CD4-positive, alpha-beta T cell treated with Interleukin-10 for 1 hour (primary cell): ENCODE results near the gene HPCAL4.

Experiments used
- DNase-seq: peaks from one replicate; pipeline ENCODE4 v3.0.0-alpha.2; 2020

Gene HPCAL4

GRCh38 chr1:39673215-39673614 is 18.0 kb downstream of the HPCAL4 start:
- DNase-seq: no peak

- DNase-seq: peak; percentile 52
Measured at GRCh38 chr1:39672551-39672947, 18.7 kb downstream of the HPCAL4 start.

GRCh38 chr1:39671793-39672550 is 19.3 kb downstream of the HPCAL4 start, which contains the start of gene NT5C1A:
Gene NT5C1A (minus strand): TSS chr1:39672107. CDS start chr1:39672038, 69 bp downstream.
- no peak for DNase-seq

- no peak for DNase-seq
Measured at GRCh38 chr1:39671433-39671792, 19.8 kb downstream of the HPCAL4 start.

- DNase-seq: no peak
Measured at GRCh38 chr1:39670689-39671088, 20.5 kb downstream of the HPCAL4 start.

- DNase-seq: no peak
Measured at GRCh38 chr1:39668894-39669293, 22.3 kb downstream of the HPCAL4 start.

GRCh38 chr1:39668111-39668510 is 23.1 kb downstream of the HPCAL4 start:
- no peak for DNase-seq

GRCh38 chr1:39666772-39667171 is 24.5 kb downstream of the HPCAL4 start:
- no peak for DNase-seq

- DNase-seq: no peak
Measured at GRCh38 chr1:39663559-39663958, 27.7 kb downstream of the HPCAL4 start.

GRCh38 chr1:39662861-39663260 is 28.4 kb downstream of the HPCAL4 start:
- no peak for DNase-seq

- no peak for DNase-seq
Measured at GRCh38 chr1:39659538-39659937, 31.7 kb downstream of the HPCAL4 start.

- no peak for DNase-seq
Measured at GRCh38 chr1:39659110-39659509, 32.1 kb downstream of the HPCAL4 start.

- peak; percentile 69 for DNase-seq
Measured at GRCh38 chr1:39657923-39658485, 33.2 kb downstream of the HPCAL4 start.

GRCh38 chr1:39657402-39657801 is 33.8 kb downstream of the HPCAL4 start:
- no peak for DNase-seq

- no peak for DNase-seq
Measured at GRCh38 chr1:39656391-39656790, 34.8 kb downstream of the HPCAL4 start.

- DNase-seq: no peak
Measured at GRCh38 chr1:39655578-39656268, 35.5 kb downstream of the HPCAL4 start.

GRCh38 chr1:39654291-39654690 is 36.9 kb downstream of the HPCAL4 start:
- no peak for DNase-seq

- peak; percentile 76 for DNase-seq
Measured at GRCh38 chr1:39653546-39654031, 37.6 kb downstream of the HPCAL4 start.

- no peak for DNase-seq
Measured at GRCh38 chr1:39652554-39652953, 38.7 kb downstream of the HPCAL4 start.

GRCh38 chr1:39652105-39652504 is 39.1 kb downstream of the HPCAL4 start:
- DNase-seq: no peak

- no peak for DNase-seq
Measured at GRCh38 chr1:39650431-39650830, 40.8 kb downstream of the HPCAL4 start.

GRCh38 chr1:39649636-39650185 is 41.5 kb downstream of the HPCAL4 start:
- DNase-seq: no peak

- DNase-seq: no peak
Measured at GRCh38 chr1:39648496-39648895, 42.7 kb downstream of the HPCAL4 start.

- no peak for DNase-seq
Measured at GRCh38 chr1:39647247-39647646, 44.0 kb downstream of the HPCAL4 start.
